ENCODE measurements around the gene B3GALNT2.
"Not testable (repeated sequence)": the region's sequence is repeated elsewhere in the genome, so short reads cannot be mapped to it uniquely, and the experiment has no call there.

B3GALNT2 gene

GRCh38 chr1:235504122-235504493 lies at the start of gene B3GALNT2:
Gene B3GALNT2 (minus strand): TSS chr1:235504452. CDS start chr1:235504252, 200 bp downstream.
- H3K9me3 ChIP-seq (ENCODE audit: control insufficient read depth in 1 of 2, low read length in 2 of 2) = no peaks in the 10 kb centered on the region
- H3K36me3 ChIP-seq (ENCODE audit: control insufficient read depth in 1 of 2, insufficient read depth in 2 of 2, low read length in 2 of 2) = peaks cover 0 to 8% of the 10 kb centered on the region in 2 donors
- no peaks in the 10 kb centered on the region for H3K27me3 ChIP-seq (ENCODE audit: low read depth, low read length)
- peak within 1 kb of the TSS; percentile 97 for H3K27ac ChIP-seq (ENCODE audit: low read length)
- peaks cover 0 to 10% of the 10 kb centered on the region in 2 donors for H3K4me1 ChIP-seq (ENCODE audit: control insufficient read depth in 1 of 2, insufficient read depth in 2 of 2, low read length in 2 of 2)
- H3K4me3 ChIP-seq (ENCODE audit: low read depth in 1 of 2, low read length in 2 of 2) = peak within 1 kb of the TSS; percentile 70 to 93

- Histone ChIP-seq H3K9me3 (ENCODE audit: control insufficient read depth in 1 of 2, low read length in 2 of 2) (no peaks in the 10 kb centered on the region), H3K4me1 (ENCODE audit: control insufficient read depth in 1 of 2, insufficient read depth in 2 of 2, low read length in 2 of 2) (no peaks in the 10 kb centered on the region), H3K27ac (ENCODE audit: low read length) (no peak overlapping the region), H3K27me3 (ENCODE audit: low read depth, low read length) (no peaks in the 10 kb centered on the region), H3K4me3 (ENCODE audit: low read depth in 1 of 2, low read length in 2 of 2) (no peak overlapping the region), H3K36me3 (ENCODE audit: control insufficient read depth in 1 of 2, insufficient read depth in 2 of 2, low read length in 2 of 2) (no peaks in the 10 kb centered on the region)
These were observed 48.9 kb upstream of the B3GALNT2 start for GRCh38 chr1:235553112-235553551.

GRCh38 chr1:235552146-235552716 lies 48.0 kb upstream of the B3GALNT2 start:
- no peaks in the 10 kb centered on the region for H3K27me3 ChIP-seq (ENCODE audit: low read depth, low read length)
- no peaks in the 10 kb centered on the region for H3K36me3 ChIP-seq (ENCODE audit: control insufficient read depth in 1 of 2, insufficient read depth in 2 of 2, low read length in 2 of 2)
- no peak overlapping the region for H3K27ac ChIP-seq (ENCODE audit: low read length)
- no peaks in the 10 kb centered on the region for H3K9me3 ChIP-seq (ENCODE audit: control insufficient read depth in 1 of 2, low read length in 2 of 2)
- H3K4me1 ChIP-seq (ENCODE audit: control insufficient read depth in 1 of 2, insufficient read depth in 2 of 2, low read length in 2 of 2) = no peaks in the 10 kb centered on the region
- no peak overlapping the region for H3K4me3 ChIP-seq (ENCODE audit: low read depth in 1 of 2, low read length in 2 of 2)

GRCh38 chr1:235549351-235550139 lies 45.3 kb upstream of the B3GALNT2 start:
- Histone ChIP-seq H3K4me3 (ENCODE audit: low read depth in 1 of 2, low read length in 2 of 2) (no peak overlapping the region), H3K27me3 (ENCODE audit: low read depth, low read length) (no peaks in the 10 kb centered on the region), H3K27ac (ENCODE audit: low read length) (no peak overlapping the region), H3K4me1 (ENCODE audit: control insufficient read depth in 1 of 2, insufficient read depth in 2 of 2, low read length in 2 of 2) (no peaks in the 10 kb centered on the region), H3K36me3 (ENCODE audit: control insufficient read depth in 1 of 2, insufficient read depth in 2 of 2, low read length in 2 of 2) (no peaks in the 10 kb centered on the region), H3K9me3 (ENCODE audit: control insufficient read depth in 1 of 2, low read length in 2 of 2) (no peaks in the 10 kb centered on the region)

GRCh38 chr1:235546369-235547155 lies 42.3 kb upstream of the B3GALNT2 start:
- not testable (repeated sequence) for H3K27me3 ChIP-seq (ENCODE audit: low read depth, low read length); H3K4me3 ChIP-seq (ENCODE audit: low read depth in 1 of 2, low read length in 2 of 2); H3K27ac ChIP-seq (ENCODE audit: low read length); H3K36me3 ChIP-seq (ENCODE audit: control insufficient read depth in 1 of 2, insufficient read depth in 2 of 2, low read length in 2 of 2); H3K4me1 ChIP-seq (ENCODE audit: control insufficient read depth in 1 of 2, insufficient read depth in 2 of 2, low read length in 2 of 2); H3K9me3 ChIP-seq (ENCODE audit: control insufficient read depth in 1 of 2, low read length in 2 of 2)

GRCh38 chr1:235545292-235545930 lies 41.2 kb upstream of the B3GALNT2 start:
- Histone ChIP-seq H3K9me3 (ENCODE audit: control insufficient read depth in 1 of 2, low read length in 2 of 2) (no peaks in the 10 kb centered on the region), H3K4me3 (ENCODE audit: low read depth in 1 of 2, low read length in 2 of 2) (no peak overlapping the region), H3K27me3 (ENCODE audit: low read depth, low read length) (no peaks in the 10 kb centered on the region), H3K4me1 (ENCODE audit: control insufficient read depth in 1 of 2, insufficient read depth in 2 of 2, low read length in 2 of 2) (no peaks in the 10 kb centered on the region), H3K27ac (ENCODE audit: low read length) (no peak overlapping the region), H3K36me3 (ENCODE audit: control insufficient read depth in 1 of 2, insufficient read depth in 2 of 2, low read length in 2 of 2) (no peaks in the 10 kb centered on the region)

GRCh38 chr1:235542845-235543244 lies 38.6 kb upstream of the B3GALNT2 start:
- not testable (repeated sequence) for H3K27ac ChIP-seq (ENCODE audit: low read length); H3K36me3 ChIP-seq (ENCODE audit: control insufficient read depth in 1 of 2, insufficient read depth in 2 of 2, low read length in 2 of 2); H3K4me3 ChIP-seq (ENCODE audit: low read depth in 1 of 2, low read length in 2 of 2); H3K27me3 ChIP-seq (ENCODE audit: low read depth, low read length); H3K9me3 ChIP-seq (ENCODE audit: control insufficient read depth in 1 of 2, low read length in 2 of 2); H3K4me1 ChIP-seq (ENCODE audit: control insufficient read depth in 1 of 2, insufficient read depth in 2 of 2, low read length in 2 of 2)

- Histone ChIP-seq H3K36me3 (ENCODE audit: control insufficient read depth in 1 of 2, insufficient read depth in 2 of 2, low read length in 2 of 2) (no peaks in the 10 kb centered on the region), H3K4me3 (ENCODE audit: low read depth in 1 of 2, low read length in 2 of 2) (no peak overlapping the region), H3K4me1 (ENCODE audit: control insufficient read depth in 1 of 2, insufficient read depth in 2 of 2, low read length in 2 of 2) (no peaks in the 10 kb centered on the region), H3K27ac (ENCODE audit: low read length) (no peak overlapping the region), H3K9me3 (ENCODE audit: control insufficient read depth in 1 of 2, low read length in 2 of 2) (no peaks in the 10 kb centered on the region), H3K27me3 (ENCODE audit: low read depth, low read length) (no peaks in the 10 kb centered on the region)
These were observed 29.4 kb upstream of the B3GALNT2 start for GRCh38 chr1:235533476-235534168.

- H3K4me1 ChIP-seq (ENCODE audit: control insufficient read depth in 1 of 2, insufficient read depth in 2 of 2, low read length in 2 of 2) = no peaks in the 10 kb centered on the region
- no peaks in the 10 kb centered on the region for H3K9me3 ChIP-seq (ENCODE audit: control insufficient read depth in 1 of 2, low read length in 2 of 2)
- no peak overlapping the region for H3K27ac ChIP-seq (ENCODE audit: low read length)
These were observed 28.1 kb upstream of the B3GALNT2 start for GRCh38 chr1:235532360-235532759.

GRCh38 chr1:235527196-235527814 lies 23.1 kb upstream of the B3GALNT2 start:
- H3K27me3 ChIP-seq (ENCODE audit: low read depth, low read length) = no peaks in the 10 kb centered on the region
- H3K4me3 ChIP-seq (ENCODE audit: low read depth in 1 of 2, low read length in 2 of 2) = no peak overlapping the region
- H3K9me3 ChIP-seq (ENCODE audit: control insufficient read depth in 1 of 2, low read length in 2 of 2) = no peaks in the 10 kb centered on the region
- H3K27ac ChIP-seq (ENCODE audit: low read length) = no peak overlapping the region
- H3K4me1 ChIP-seq (ENCODE audit: control insufficient read depth in 1 of 2, insufficient read depth in 2 of 2, low read length in 2 of 2) = no peaks in the 10 kb centered on the region
- no peaks in the 10 kb centered on the region for H3K36me3 ChIP-seq (ENCODE audit: control insufficient read depth in 1 of 2, insufficient read depth in 2 of 2, low read length in 2 of 2)

More at GRCh38 chr1:235532360-235532759, 28.1 kb upstream of the B3GALNT2 start:
- H3K27me3 ChIP-seq (ENCODE audit: low read depth, low read length) = no peaks in the 10 kb centered on the region
- H3K36me3 ChIP-seq (ENCODE audit: control insufficient read depth in 1 of 2, insufficient read depth in 2 of 2, low read length in 2 of 2) = no peaks in the 10 kb centered on the region
- no peak overlapping the region for H3K4me3 ChIP-seq (ENCODE audit: low read depth in 1 of 2, low read length in 2 of 2)

Measured in muscle layer of duodenum (tissue), 2 donors.